HL-60 (cell line): ENCODE measurements around the gene PITX1.

Experiments
- POLR2AphosphoS5 ChIP-seq: IDR thresholded peaks from 2 replicates; pipeline ENCODE4 v1.6.1; 2012; ENCODE audit warnings: low read depth
- TF ChIP-seq, protein P1 (sequence below): IDR thresholded peaks from one replicate; pipeline ENCODE4 v1.5.1; 2011; ENCODE audit warnings: low read length, control low read depth, inconsistent platforms; ENCODE audit not compliant: insufficient read depth
- TF ChIP-seq, protein P2 (sequence below): IDR thresholded peaks from 2 replicates; pipeline ENCODE4 v1.6.1; 2012; ENCODE audit warnings: low read depth; ENCODE audit not compliant: insufficient replicate concordance

DNA sequence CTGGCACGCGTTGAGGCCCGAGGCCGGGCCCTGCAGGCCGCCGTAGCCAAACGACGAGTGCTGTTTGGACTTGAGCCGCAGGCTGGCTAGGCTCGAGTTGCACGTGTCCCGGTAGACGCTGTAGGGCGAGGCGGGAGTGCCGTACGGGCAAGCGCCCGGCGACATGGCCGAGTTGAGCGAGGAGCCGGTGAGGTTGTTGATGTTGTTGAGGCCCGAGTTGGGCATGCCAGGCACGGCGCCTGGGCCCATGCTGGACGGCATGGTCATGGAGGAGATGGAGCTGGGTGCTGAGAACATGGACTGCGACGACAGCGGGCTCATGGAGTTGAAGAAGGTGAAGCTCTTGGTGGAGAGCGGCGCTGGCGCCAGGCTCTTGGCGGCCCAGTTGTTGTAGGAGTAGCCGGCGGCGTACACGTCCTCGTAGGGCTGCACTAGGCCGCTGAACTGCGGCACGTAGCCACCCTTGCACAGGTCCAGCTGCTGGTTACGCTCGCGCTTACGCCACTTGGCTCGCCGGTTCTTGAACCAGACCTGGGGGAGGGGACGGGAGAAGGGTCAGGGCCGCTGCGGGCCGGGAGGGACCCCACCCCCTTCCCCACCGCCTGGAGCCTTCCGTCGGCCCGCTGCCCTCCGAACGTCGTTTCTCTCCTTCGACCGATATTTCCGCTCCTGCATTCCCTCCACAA, 5.1 kb downstream of the PITX1 start:
- TF ChIP-seq, protein P1, sequence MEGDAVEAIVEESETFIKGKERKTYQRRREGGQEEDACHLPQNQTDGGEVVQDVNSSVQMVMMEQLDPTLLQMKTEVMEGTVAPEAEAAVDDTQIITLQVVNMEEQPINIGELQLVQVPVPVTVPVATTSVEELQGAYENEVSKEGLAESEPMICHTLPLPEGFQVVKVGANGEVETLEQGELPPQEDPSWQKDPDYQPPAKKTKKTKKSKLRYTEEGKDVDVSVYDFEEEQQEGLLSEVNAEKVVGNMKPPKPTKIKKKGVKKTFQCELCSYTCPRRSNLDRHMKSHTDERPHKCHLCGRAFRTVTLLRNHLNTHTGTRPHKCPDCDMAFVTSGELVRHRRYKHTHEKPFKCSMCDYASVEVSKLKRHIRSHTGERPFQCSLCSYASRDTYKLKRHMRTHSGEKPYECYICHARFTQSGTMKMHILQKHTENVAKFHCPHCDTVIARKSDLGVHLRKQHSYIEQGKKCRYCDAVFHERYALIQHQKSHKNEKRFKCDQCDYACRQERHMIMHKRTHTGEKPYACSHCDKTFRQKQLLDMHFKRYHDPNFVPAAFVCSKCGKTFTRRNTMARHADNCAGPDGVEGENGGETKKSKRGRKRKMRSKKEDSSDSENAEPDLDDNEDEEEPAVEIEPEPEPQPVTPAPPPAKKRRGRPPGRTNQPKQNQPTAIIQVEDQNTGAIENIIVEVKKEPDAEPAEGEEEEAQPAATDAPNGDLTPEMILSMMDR, result no peak
- TF ChIP-seq, protein P2, sequence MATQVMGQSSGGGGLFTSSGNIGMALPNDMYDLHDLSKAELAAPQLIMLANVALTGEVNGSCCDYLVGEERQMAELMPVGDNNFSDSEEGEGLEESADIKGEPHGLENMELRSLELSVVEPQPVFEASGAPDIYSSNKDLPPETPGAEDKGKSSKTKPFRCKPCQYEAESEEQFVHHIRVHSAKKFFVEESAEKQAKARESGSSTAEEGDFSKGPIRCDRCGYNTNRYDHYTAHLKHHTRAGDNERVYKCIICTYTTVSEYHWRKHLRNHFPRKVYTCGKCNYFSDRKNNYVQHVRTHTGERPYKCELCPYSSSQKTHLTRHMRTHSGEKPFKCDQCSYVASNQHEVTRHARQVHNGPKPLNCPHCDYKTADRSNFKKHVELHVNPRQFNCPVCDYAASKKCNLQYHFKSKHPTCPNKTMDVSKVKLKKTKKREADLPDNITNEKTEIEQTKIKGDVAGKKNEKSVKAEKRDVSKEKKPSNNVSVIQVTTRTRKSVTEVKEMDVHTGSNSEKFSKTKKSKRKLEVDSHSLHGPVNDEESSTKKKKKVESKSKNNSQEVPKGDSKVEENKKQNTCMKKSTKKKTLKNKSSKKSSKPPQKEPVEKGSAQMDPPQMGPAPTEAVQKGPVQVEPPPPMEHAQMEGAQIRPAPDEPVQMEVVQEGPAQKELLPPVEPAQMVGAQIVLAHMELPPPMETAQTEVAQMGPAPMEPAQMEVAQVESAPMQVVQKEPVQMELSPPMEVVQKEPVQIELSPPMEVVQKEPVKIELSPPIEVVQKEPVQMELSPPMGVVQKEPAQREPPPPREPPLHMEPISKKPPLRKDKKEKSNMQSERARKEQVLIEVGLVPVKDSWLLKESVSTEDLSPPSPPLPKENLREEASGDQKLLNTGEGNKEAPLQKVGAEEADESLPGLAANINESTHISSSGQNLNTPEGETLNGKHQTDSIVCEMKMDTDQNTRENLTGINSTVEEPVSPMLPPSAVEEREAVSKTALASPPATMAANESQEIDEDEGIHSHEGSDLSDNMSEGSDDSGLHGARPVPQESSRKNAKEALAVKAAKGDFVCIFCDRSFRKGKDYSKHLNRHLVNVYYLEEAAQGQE, result no peak
- TF ChIP-seq POLR2AphosphoS5, result no peak
